Urothelium cell line (cell line): ENCODE results near the gene DIPK1A.
A peak's percentile ranks its signal among the peaks of the same experiment; 100 is the strongest.
"Not testable (repeated sequence)": the region's sequence is repeated elsewhere in the genome, so short reads cannot be mapped to it uniquely, and the experiment has no call there.

ENCODE experiments used
- DNase-seq: peaks from one replicate; pipeline ENCODE4 v3.0.0; 2011; ENCODE audit warnings: low spot score, mixed read lengths
- FAIRE-seq: peaks from 2 replicates; lab custom pipeline; 2011; peaks lifted over from hg19 to GRCh38; lab: Jason Lieb, UNC

Gene DIPK1A

DNA sequence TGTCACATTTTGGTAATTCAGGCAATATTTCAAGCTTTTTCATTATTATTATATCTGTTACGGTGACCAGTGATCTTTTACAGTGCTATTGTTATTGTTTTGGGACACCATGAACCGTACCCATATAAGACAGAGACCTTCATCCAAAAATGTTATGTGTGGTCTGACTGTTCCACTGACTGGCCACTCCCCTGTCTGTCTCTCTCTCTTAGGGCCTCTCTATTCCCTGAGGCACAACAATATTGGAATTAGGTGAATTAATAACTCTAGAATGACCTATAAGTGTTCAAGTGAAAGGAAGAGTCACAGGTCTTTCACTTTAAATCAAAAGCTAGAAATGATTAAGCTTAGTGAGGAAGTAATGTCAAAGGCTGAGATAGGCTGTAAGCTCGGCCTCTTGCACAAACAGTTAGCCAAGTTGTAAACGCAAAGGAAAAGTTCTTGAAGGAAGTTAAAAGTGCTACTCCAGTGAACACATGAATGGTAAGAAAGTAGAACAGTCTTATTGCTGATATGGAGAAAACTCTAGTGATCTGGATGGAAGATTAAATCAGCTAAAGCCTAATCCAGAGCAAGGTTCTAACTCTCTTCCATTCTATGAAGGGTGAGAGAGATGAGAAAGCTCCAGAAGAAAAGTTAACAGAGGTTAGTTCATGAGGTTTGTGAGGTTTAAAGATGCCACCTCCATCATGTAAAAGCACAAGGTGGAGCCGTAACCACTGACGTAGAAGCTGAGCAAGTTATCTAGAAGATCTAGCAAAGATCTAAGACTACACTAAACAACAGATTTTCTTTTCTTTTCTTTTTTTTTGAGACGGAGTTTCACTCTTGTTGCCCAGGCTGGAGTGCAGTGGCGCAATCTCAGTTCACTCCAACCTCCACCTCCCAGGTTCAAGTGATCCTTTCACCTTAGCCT, 19.7 kb upstream of the DIPK1A start:
- no peak for DNase-seq
- no peak for FAIRE-seq

DNA sequence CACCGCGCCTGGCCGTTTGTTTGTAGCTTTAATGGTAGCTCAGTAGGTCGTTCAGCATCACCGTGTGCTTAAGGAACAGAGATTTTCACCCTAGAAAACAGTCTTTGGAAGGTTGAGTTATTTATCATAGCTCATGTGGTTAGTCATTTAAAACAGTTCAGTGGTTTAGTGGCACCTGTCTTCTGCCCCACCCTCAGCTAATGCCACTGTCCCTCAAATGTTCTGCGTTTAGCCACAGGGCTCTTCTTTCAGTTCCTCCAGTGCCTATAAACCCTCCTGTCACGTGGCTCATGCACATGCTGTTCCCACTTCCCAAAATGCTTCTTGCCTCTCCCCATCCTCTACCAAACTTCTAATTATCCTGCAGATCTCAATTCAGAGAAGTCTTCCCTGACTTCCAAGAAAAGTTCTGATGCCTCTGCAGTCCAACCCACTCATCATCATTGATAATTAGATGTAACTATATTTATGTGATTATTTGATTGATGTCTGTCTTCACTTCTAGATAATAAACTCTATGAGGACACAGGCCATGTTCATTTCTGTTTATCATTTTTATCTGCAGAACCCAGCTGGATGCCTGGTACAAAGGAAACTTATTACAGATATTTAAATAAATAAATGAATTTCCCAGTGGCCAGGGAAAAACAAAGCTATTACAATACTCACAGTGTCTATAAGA, 14.4 kb upstream of the DIPK1A start:
- FAIRE-seq (no peak), DNase-seq (no peak)

DNA sequence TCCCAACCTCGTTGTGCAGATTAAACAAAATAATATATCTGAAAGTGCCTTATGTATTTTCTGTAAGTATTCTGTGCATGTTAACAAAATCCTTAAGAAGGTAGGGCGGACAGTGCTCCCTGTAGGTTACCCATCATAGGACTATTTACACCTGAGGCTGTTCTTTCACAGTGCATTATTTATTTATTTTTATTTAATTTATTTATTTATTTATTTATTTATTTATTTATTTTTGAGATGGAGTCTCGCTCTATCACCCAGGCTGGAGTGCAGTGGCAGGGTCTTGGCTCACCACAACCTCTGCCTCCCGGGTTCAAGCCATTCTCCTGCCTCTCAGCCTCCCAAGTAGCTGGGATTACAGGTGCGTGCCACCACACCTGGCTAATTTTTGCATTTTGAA, 12.8 kb upstream of the DIPK1A start:
- DNase-seq, FAIRE-seq: not testable (repeated sequence)

DNA sequence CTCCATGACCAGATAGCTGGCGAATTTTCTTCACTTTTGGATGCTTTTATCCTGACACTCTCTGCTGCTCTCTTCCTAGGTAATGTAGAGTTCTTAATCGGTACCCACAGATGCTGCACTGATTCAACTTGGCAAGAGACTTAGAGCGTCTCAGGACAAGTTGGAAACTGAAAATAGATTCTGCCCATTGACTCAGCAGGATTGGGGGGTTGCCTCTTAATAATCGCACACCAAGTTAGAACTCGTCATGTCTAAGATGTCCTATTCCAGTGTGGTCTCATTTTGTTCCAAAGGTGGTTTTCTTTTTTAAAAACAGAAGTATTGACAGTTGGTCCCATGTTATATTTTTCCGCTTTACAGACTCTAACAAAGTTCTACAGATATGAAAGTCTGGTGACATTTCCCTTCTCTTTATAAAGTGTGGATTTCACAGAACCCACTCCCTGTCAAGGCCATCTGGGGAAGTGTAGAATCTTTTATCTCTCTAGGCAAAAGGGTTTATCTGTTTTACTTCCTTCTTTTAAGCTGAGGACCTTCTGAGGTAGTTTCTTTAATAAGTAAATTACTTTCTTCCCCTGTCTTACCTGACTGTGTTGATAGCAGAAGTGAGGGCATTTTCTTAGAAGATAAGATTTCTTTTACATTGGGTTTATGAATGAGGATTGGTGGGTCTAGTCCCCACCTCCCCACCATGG, 12.1 kb upstream of the DIPK1A start:
- DNase-seq = no peak
- no peak for FAIRE-seq

DNA sequence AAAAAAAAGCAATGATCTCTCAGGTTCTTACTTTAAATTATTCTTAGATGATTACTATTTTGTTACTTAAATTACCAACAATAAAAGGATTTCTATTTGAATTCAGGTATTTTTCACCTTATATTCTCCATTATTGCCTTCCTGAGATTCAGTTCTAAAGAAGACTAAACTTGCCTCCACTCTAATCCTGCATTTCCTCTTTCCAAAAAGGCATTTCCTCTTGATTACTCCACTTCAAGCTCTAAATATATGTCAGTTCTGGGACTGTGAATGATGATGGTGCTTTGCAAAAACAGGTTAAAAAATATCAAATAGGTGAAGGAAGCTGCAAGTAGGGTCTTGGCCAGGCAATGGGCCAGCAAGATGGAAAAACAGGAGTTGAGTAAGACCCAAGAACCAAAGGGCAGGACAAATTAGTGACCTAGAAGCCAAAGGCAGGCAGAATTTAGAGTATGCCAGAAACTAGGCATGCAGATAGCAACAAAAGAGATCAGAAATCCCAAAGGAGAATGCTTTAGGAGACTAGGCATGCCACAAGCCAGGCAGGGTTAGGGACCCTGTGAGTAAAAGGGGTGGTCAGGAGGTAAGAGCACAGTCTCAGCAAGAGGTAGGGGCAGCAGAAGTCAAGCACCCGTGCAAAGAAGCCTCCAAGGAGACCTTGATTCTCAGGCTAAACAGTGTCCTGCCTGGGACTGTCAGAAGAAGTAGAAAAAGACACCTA, 11.3 kb upstream of the DIPK1A start:
- DNase-seq (no peak), FAIRE-seq (no peak)

DNA sequence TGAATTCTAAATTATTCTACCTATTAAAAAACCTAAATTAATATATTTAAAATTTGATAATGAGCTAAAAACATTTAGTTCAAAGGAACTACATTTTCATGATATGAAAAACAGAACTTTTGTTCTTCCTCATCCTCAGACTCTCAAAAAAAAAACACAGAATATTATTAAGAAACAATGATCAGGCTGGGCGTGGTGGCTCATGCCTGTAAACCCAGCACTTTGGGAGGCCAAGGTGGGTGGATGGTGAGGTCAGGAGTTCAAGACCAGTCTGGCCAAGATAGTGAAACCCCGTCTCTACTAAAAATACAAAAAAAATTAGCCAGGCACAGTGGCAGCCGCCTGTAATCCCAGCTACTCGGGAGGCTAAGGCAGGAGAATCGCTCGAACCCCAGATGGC, 10.7 kb upstream of the DIPK1A start:
- not testable (repeated sequence) for FAIRE-seq, DNase-seq

DNA sequence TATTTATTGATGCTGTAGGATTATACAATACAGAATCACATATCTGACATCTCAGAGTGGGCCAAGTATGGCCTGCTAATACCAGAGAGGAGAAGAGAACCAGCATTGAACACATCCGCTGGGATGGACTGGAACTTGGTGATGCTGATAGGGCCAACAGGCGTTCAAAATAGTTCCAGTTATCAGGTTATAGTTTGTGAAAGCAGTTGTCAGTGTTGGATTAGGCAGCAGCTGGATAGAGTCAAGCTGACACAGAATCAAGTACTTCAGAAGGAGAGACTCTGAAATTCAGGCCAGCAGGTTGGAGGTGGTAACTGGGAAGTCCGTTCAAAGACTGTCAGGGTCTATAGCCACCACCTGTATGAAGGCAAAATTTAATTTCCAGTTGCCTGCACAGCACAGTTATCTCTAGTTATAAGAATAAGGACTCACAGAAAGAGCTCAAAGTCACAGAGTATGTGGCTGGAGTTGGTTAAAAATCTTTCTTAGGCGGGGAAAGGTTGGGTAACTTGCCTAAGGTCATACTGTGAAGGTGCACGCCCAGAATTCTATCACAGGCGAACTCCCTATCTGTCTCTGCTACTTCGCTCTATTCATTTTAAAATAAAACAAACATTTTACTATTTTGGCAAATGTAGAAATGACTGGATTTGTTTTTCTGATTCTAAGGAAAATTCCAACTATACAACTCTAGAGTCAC, 9.9 kb upstream of the DIPK1A start:
- no peak for FAIRE-seq
- DNase-seq = no peak

DNA sequence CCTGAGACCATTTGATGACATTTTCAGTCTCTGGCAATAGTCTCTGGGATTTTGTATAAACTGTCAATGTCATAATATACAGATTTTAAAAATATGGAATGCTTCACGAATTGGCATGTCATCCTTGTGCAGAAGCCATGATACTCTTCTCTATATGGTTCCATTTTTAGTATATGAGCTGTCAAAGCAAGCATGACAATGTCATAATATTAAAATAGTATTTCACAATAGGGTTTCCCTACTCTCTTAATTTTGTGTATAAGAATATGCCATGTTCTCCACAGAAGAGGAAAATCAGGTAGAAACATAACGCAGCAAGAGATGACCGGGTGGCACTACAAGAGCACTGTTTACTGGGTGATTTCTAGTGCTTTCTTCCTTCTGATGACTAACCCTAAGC, 8.3 kb upstream of the DIPK1A start:
- no peak for DNase-seq
- FAIRE-seq = no peak

DNA sequence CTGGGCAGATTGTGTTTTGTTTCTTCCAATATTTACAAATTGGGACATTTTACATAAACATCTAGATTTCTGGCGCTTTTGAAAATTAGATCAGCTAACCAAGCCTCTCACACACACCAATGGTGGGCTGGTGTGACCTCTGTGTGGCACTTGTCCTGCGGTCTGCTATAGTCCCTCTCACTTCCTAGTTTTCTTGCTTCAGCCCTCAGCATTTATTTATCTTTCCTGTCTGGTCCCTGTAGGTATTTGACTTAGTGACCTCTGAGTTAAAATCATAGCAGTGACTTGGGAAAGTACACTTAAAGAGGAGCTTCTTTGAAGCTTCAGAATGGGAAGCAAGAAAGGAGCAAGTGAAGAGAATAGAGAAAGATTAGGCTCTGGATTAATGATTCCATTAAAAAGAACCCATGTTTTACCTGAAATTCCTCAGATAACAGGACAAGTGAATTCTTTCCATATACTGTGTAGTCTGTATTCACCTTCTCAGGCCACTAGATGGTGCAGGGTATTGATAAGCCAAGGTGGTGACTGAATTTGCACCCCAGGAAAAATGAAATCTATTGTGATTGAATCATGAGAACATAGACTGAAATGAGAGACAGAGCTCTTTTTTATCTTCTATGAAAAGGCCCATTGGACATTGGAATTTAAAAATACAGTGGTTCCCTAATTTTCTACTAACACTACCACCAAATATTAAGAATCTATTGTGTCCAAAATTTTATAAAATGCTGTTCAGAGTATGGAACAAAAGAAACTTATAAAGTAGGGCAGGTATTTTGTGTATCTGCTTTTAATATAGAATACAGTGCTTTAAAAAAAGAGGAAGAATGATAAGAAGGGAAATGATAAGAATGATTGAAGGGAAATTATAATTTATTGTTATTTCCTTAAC, 7.1 kb upstream of the DIPK1A start:
- FAIRE-seq = no peak
- peak; percentile 23 for DNase-seq

DNA sequence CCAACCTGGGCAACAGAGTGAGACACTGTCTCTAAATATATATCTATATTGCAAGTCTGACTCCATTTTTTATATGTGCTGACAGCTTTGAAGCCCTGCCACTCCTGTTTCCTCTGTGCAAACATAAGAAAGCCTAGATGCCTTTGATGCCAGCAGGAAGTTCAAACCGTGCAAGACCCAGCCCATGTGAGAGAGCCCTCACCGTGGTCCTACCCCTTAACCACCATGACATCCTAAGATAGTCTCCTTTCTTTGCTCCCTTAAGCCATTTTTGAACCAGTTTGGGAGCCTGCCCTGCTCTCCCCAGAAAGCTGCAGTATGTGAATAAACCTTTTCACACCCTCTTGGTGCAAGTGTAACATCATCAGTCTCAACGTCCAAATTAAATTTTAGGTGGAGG, 3.7 kb upstream of the DIPK1A start:
- FAIRE-seq (no peak), DNase-seq (no peak)

DNA sequence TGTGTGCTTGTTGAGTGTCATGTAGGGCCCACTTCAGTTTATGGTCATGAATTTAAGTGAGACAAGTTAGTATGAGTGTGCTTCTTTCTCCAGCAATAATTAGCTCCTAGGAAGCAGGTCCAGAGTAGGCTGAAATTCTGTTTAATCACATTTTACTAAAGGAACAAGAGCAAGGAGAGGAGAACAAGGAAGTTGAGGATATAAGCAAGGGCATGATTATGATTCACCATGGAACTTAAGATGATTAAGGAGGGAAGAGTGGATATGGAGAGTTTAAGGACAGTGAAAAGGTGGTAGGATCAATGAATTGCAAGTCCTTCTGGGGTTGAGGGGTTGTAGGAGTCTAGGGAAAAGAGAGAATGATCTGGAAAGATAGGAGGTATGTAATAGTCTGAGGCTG, 3.1 kb upstream of the DIPK1A start:
- FAIRE-seq (no peak), DNase-seq (no peak)

DNA sequence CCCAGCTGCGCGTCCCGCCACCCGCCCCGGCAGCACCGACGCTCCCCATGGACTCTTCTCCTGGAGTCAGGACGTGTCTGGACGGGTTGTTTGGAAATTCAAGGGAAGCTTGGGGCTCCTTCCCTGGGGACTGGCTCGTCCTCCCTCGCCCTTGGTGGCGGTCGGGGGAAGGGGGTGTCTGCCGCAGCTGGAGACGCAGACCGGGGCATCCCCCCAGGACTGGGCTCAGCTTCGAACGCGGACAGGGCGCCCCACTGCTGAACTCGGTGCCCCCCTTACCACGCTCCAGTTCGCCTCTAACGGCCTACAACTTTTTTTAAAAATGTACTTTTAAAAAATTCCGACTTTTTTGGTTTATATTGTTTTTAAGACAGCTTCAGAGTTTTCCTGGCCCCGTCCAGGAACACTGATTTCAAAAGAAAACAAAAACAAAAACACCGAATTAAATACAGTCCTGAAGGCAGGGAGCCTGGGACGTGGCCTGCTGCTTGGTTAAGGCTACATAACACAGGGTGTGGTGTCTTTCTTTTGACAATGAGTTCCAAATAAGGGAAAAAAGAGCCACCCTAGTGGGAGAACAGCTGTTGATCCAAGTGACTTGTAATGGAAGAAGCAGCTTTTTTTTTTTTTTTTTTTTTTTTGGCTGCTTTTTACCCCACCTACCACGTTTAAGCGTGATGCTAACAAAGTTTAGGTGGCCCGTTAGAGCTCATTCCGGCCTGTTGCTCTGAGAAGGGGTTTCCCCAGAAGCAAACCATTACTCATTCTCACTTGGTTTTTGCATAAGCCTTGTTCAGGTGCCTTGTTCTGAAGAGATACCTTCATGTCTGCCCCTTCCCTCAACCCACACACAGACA, 862 bp upstream of the DIPK1A start:
- peak; percentile 42 for DNase-seq
- no peak for FAIRE-seq

DNA sequence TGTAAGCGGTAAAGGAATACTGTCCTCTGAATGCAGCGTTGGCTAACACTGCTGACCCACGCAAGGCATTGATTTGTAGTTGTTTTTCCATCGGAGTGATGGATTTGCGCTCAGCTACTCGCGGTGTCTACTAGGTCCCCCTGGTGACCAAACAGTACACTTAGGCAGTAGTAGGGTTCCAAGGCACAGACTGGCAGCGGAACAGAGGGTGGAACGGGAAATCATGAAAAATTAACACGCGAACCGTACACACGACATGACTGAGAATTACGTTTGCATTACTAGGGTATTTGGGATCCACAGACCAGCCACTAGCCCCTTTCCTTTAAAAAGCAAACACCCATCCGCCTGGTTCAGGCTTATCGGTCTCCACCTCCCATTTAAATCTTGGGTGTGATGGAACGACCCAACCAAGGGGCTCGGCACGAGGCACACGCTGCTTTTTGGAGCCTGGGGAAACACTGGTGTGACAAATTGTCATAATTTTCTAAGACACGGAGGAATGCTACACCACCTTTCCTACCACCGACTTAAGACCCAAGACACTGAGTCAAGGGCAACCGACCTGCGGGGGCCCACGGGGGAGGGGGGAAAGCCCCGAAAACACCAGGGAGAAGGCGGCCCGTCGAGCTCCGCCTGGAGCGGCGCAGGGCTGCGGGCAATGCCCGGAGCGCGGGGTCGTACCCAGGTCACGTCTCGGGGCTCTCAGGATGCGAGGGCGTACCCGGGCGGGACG, 699 bp downstream of the DIPK1A start:
- DNase-seq = peak; percentile 78
- FAIRE-seq = peak; percentile 75

DNA sequence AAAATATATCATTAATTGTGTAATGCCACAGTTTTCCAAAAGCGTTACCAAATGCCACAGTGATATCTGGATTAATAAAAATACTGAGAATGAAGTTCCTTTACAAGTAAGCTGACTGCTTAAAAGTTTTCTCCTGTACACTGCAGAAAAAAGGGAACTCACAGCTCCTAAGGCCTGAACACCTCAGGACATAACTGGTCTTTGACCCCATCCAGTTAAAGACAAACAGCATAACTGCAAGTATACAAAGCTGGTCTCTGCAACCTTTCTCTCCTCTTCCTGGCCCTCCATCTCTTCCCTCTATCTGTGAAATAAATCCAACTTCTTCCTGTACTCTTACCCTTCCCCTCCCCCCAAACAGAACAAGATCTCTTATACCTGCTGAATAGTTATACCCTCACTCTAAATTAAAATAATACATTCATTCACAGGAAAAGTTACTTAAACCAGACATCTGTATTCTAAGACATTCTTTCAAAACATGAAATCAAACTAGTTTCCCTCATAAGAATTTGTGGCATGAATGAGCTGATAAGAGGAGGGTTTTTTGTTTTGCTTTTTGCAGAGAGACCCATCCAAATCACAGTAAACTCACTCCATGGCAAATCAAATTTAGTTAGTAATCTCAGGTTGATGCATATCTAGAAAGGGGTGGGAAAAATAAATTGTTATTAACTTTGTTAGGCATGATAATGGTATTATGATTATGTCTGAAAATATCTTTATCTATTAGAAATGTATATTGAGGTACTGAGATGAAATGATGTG, 2.9 kb downstream of the DIPK1A start:
- DNase-seq = no peak
- no peak for FAIRE-seq

DNA sequence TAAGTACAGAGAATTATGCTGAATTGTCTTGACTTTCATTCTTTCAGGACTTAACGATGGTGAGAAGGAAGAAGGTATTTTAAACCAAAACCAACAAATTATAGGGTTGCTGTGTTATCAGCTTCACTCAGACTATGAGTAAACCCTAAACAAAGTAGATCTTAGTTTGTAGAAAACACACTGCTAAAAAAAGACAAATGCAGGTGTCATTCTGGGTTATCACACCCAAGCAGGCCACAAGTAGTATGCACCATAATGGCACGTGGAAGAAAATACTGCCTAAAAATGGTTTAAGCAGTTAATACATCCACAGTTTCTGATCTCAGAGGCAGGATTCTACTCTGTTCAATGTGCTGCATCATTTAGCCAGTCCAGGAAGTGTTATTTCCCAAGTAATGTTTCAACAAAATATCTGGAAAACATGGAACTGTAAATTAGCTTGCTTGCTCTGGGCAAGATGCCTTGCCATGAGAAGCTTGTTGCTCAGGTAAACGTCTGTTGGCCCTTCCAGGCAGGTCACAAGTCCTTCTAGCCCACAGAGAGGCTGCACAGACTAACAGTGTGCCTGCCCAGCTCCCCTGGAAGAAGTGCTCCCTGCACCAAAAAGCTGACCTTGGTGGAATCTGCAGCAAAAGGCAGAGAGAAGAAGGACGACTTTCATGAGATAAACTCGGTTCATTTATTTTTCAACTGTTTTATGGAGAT, 4.1 kb downstream of the DIPK1A start:
- DNase-seq (no peak), FAIRE-seq (no peak)

DNA sequence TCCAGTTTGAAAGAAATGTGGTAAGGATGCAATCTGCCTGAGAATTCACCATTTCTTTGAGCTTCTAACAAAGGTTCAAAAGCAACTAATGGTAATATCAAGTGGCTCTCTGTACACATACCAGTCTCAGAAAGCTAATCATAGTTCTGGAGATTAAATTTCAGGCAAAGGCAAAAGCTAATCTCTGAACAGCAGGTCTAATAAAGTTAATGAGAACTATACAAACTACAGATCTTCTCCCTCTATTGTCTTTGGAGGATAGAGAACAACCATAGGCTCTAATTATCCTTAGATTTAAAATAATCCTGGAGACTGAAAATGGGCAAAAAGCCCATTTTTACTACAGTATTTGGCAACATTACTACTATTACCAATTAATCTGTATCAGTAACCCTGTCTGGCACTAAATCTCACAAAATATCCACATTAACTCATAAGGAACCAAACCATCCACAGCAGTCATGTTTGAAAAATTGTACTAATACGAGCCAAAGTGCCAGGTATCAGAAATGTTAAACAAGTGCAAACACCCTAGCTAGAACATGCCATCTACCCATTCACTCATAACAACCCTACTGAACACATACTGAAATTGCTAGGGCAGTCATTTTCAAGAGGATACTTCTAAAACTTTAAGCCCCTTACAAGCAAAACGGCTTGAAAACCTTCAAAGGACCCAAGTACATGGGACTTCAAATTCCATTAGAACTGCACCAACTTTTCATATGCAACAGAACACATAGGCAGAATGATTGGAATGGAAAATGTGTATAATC, 4.8 kb downstream of the DIPK1A start:
- FAIRE-seq = no peak

More for the DNA sequence above, 4.8 kb downstream of the DIPK1A start:
- DNase-seq = no peak
